A673 (cell line): ENCODE results near the gene MKRN3. TPM values are rescaled to one million over a fixed set of nuclear protein-coding genes. Genes with fewer than 3 reads are reported as not detected.

ENCODE experiments used
- BruUV-seq: library from RNA; stranded (reverse); fragments of 400-500 nt; replicated peaks from 2 replicates; lab custom pipeline; 2021; lab: Mats Ljungman, UMichigan
- CTCF ChIA-PET: fragments of 300-600 bp; sonication (Branson Sonifier 250); formaldehyde crosslinking; loops from one replicate; lab custom pipeline; 2022; ENCODE audit warnings: antibody characterized with exemption; lab: Charles Lee
- POLR2A ChIA-PET: fragments of 300-600 bp; sonication (Branson Sonifier 250); formaldehyde crosslinking; loops from one replicate; lab custom pipeline; 2022; ENCODE audit warnings: antibody characterized with exemption; ENCODE audit not compliant: low non-redundant PET; lab: Charles Lee
- DNase-seq: peaks from one replicate; pipeline ENCODE4 v3.0.0-alpha.2; 2015; ENCODE audit warnings: low spot score
- H3K27ac ChIP-seq: fragments of 200-600 bp; sonication (generic); 2 replicates; pipeline ENCODE4 v1.5.1; 2016; ENCODE audit warnings: mixed run types, low read depth, mild to moderate bottlenecking, mixed read lengths, antibody characterized with exemption, low read length; ENCODE audit not compliant: poor library complexity, severe bottlenecking
- H3K27me3 ChIP-seq: fragments of 200-600 bp; sonication (generic); replicated peaks from 2 replicates; pipeline ENCODE4 v1.6.1; 2017; ENCODE audit warnings: mixed run types, low read depth, mild to moderate bottlenecking, mixed read lengths, antibody characterized with exemption, low read length; ENCODE audit not compliant: insufficient read depth, poor library complexity
- H3K36me3 ChIP-seq: fragments of 200-600 bp; sonication (generic); 2 replicates; pipeline ENCODE4 v1.6.1; 2016; ENCODE audit warnings: mixed run types, mild to moderate bottlenecking, mixed read lengths, antibody characterized with exemption, low read length; ENCODE audit not compliant: insufficient read depth, poor library complexity, severe bottlenecking
- H3K4me1 ChIP-seq: fragments of 200-600 bp; sonication (generic); 2 replicates; pipeline ENCODE4 v1.6.1; 2017; ENCODE audit warnings: mixed run types, mild to moderate bottlenecking, mixed read lengths, antibody characterized with exemption, low read length; ENCODE audit not compliant: insufficient read depth, poor library complexity, severe bottlenecking
- H3K4me3 ChIP-seq: fragments of 200-600 bp; sonication (generic); 2 replicates; pipeline ENCODE4 v1.5.1; 2016; ENCODE audit warnings: low read depth, mixed run types, mild to moderate bottlenecking, mixed read lengths, low read length; ENCODE audit not compliant: poor library complexity, severe bottlenecking
- H3K9me3 ChIP-seq: fragments of 200-600 bp; sonication (generic); 2 replicates; pipeline ENCODE4 v1.6.1; 2016; ENCODE audit warnings: mixed run types, low read depth, mild to moderate bottlenecking, mixed read lengths, antibody characterized with exemption, low read length; ENCODE audit not compliant: poor library complexity, severe bottlenecking
- CTCF ChIP-seq: fragments of 300-800, 200-600 bp; sonication (generic); conservative IDR thresholded peaks from 2 replicates; pipeline ENCODE4 v1.5.1; 2017; ENCODE audit warnings: low read depth, mild to moderate bottlenecking, antibody characterized with exemption, low read length, moderate library complexity, mixed read lengths
- EZH2 ChIP-seq: fragments of 200-600 bp; sonication (generic); IDR thresholded peaks from 2 replicates; pipeline ENCODE4 v1.6.1; 2017; ENCODE audit warnings: borderline replicate concordance, low read depth, mild to moderate bottlenecking, mixed read lengths, antibody characterized with exemption, low read length; ENCODE audit not compliant: poor library complexity, severe bottlenecking
- intact Hi-C: fragments of 100-400 bp; cut with micrococcal nuclease; formaldehyde crosslinking; loops from one replicate; pipeline ENCODE4 v1.10.0; 2022; ENCODE audit not compliant: unreplicated experiment
- total RNA-seq: library from RNA; stranded (reverse); gene quantifications from 2 replicates; pipeline ENCODE4 v1.2.3, GENCODE V29; 2021

Gene MKRN3
- total RNA-seq, 1 experiment from 2014 or later = not detected

GRCh38 chr15:23564821-23565394 is 566 bp upstream of the MKRN3 start:
- intact Hi-C loops = no loop called here
- ChIA-PET CTCF (no interaction called here), POLR2A (no interaction called here)
- Histone ChIP-seq H3K4me1 (no peaks in the 10 kb centered on the region), H3K9me3 (peaks cover 3% of the 10 kb centered on the region), H3K27ac (no peak overlapping the region), H3K27me3 (no peaks in the 10 kb centered on the region), H3K4me3 (no peak overlapping the region), H3K36me3 (no peaks in the 10 kb centered on the region)
- no peak for TF ChIP-seq EZH2
- no peak for TF ChIP-seq CTCF
- DNase-seq = no peak
- no TSS peak for BruUV-seq

DNA sequence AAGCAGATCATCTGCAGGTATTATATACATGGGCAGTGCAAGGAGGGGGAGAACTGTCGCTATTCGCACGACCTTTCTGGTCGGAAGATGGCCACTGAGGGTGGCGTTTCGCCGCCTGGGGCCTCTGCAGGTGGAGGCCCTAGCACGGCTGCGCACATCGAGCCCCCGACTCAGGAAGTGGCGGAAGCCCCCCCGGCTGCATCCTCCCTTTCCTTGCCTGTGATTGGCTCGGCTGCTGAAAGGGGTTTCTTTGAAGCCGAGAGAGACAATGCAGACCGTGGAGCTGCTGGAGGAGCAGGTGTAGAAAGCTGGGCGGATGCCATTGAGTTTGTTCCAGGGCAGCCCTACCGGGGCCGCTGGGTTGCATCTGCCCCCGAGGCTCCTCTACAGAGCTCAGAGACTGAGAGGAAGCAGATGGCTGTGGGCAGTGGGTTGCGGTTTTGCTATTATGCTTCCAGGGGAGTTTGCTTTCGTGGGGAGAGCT is 639 bp downstream of the MKRN3 start:
- Histone ChIP-seq H3K9me3 (peaks cover 3% of the 10 kb centered on the region), H3K4me3 (no peak overlapping the region), H3K4me1 (no peaks in the 10 kb centered on the region), H3K27me3 (no peaks in the 10 kb centered on the region), H3K27ac (no peak overlapping the region), H3K36me3 (no peaks in the 10 kb centered on the region)
- CTCF ChIA-PET = no interaction called here
- POLR2A ChIA-PET = no interaction called here
- DNase-seq = no peak
- TF ChIP-seq EZH2 (no peak), CTCF (no peak)
- no TSS peak for BruUV-seq
- intact Hi-C loops = no loop called here

DNA sequence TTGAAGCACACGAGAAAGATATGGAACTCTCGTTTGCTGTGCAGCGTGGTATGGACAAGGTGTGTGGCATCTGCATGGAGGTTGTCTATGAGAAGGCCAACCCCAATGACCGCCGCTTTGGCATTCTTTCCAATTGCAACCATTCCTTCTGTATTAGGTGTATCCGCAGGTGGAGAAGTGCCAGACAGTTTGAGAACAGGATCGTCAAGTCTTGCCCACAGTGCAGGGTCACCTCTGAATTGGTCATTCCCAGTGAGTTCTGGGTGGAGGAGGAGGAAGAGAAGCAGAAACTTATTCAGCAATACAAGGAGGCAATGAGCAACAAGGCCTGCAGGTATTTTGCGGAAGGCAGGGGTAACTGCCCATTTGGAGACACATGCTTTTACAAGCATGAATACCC is 1.2 kb downstream of the MKRN3 start:
- Histone ChIP-seq H3K4me3 (no peak overlapping the region), H3K9me3 (peaks cover 3% of the 10 kb centered on the region), H3K36me3 (no peaks in the 10 kb centered on the region), H3K4me1 (no peaks in the 10 kb centered on the region), H3K27me3 (no peaks in the 10 kb centered on the region), H3K27ac (no peak overlapping the region)
- ChIA-PET POLR2A (no interaction called here), CTCF (no interaction called here)
- DNase-seq = no peak
- no TSS peak for BruUV-seq
- intact Hi-C loops = no loop called here
- TF ChIP-seq CTCF (no peak), EZH2 (no peak)
